NCI-H82 treated with DMSO at 0.1 percent for 48 hours (cell line): Measurements from ENCODE around the gene FAM3D.
A peak's percentile ranks its signal among the peaks of the same experiment; 100 is the strongest.

Experiments used
- DNase-seq: peaks from one replicate; lab custom pipeline; 2025; ENCODE audit not compliant: unreplicated experiment; lab: John Stamatoyannopoulos, UW

FAM3D gene

DNA sequence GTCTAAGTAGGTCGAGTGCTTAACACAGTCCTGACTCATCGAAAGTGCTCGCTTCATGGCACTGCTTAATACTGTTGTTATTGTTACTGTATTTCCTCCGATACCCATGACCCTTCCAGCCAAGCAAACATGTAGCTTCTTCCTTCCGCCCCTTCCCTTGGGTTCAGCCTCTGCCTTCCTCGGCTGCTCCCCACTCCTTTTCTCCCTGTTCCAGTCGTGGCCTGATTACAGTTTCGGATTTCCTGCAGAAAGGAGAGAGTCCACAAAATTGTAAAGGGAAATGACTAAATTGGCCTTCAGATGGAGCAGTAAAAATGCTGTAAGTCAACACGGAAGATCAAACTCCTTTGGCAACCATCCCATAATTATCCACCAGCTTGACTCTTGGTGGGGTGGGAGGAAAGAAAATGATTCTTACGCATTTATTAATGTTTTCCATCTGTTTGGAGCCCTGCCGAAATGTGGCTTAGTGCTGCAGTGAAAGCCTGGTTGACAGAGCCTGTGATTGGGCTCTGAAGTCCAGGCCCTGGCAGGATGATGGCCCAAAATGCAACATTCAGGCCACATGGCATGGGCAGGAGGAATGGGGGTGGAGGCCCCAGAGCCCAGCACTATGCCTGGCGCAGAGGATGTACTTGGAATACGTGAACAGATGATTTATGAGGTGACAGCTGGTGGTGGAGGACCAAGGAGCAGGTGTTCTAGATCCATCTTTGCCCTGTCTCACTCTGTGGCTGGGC is 37.6 kb downstream of the FAM3D start:
- DNase-seq: no peak

DNA sequence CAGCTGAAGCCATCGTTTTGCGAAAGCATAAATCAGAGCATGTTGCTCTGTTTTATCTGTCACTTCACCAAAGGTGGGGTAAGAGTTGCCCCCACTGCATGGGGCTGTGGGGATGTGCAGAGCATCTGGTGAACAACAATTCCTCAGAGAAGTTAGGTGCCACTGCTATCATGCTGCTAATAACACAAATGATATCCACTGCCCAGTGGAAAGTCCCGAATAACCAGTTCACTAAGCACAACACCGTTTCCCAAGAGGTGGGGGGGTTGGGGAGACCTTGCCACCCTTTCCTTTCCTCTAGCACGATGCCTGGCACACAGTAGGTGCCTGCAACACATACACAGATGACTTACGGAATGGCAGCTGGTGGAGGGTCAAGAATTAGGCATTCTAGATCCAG is 38.6 kb downstream of the FAM3D start:
- DNase-seq: no peak

DNA sequence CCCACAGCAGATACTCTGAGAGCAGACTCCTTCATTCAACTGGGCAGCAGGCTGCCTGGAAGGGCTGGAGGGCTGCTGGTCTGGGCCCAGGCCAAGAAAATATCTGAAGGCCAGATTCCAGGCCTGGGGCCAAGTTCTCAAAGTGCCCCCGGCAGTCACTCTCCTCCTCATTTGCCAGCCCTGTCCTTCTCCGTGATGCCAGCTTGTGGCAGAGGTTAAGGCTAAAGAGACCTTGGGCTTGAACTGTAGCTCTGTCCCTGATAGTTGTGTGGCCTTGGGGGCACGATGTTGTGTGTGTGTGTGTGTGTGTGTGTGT is 39.0 kb downstream of the FAM3D start:
- no peak for DNase-seq

DNA sequence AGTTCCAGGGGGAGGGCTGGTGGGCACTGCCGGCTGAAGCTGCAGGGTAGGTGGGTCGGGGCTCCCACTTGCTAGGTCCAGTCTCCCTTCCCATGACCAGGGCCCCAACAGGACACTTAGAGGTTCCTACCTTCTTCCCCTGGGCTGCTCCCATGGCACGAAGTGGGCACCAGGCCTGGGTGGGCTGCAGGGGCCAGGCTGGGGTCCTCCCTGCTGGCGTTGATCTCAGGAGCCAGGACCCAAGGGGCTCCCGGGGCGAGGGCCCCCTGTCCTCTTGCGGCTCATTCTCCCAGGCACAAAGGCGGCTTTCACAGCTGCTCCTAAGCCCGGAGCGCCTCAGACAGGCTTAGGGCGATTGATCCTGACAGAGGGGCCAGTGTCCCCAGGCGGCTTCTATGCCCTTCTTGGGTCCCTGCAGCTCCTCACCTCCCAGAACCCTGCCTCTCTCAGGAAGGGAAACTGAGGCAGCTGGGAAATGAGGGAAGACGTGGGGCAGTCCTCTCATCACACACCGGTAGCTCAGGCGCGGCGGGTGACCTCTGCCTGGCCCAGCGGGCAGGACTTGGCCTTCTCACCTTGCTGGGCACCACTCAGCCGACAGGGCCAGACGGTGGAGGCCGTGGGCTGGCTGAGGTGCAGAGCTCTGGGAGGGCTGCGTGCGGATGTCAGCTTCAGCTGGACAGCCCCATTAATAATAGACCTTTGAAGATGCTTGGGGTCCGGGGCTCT is 39.6 kb downstream of the FAM3D start:
- peak; percentile 4 for DNase-seq

- no peak for DNase-seq
Observed at GRCh38 chr3:58625196-58625824, 41.3 kb downstream of the FAM3D start.

GRCh38 chr3:58624550-58624949 is 42.0 kb downstream of the FAM3D start:
- DNase-seq: no peak

DNA sequence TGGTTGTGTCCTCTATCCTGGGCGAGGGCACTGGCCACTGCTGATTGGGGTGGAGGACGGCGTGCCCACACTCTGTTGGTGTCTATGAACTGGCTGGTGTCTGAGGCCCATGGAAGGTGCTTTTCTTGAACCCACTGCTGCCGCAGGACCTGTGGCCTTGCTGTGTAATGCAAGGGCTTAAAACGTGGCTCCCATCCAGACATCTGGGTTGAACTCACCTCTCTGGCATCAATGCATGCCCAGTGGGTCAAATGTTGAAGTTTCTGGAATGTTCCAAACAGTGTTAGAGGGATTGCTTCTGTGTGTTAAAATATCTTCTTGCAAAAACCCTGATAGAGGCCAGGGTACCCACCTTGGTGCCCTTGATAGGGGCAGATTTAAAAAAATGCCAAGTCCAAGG is 42.6 kb downstream of the FAM3D start:
- DNase-seq: no peak

DNA sequence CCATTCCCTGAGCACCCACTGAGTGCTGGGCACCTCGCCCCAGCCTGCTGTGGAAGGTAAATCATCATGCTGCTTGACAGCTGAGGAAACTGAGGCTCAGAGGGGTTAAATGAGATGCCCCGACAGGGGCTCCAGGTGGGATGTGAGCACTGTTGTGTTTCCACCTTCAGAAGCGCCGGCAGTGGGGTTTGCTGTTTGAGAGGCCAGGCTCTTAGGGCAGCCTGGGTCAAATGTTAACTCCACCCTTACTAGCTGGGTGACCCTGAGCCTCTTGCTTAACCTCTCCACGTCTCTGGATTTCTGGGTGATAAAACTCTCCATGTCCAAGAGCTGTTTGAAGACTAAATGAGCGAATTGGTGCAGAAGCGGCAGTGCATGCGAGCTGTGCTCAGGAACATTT is 43.1 kb downstream of the FAM3D start:
- no peak for DNase-seq

- DNase-seq: no peak
Observed at GRCh38 chr3:58622892-58623291, 43.7 kb downstream of the FAM3D start.

DNA sequence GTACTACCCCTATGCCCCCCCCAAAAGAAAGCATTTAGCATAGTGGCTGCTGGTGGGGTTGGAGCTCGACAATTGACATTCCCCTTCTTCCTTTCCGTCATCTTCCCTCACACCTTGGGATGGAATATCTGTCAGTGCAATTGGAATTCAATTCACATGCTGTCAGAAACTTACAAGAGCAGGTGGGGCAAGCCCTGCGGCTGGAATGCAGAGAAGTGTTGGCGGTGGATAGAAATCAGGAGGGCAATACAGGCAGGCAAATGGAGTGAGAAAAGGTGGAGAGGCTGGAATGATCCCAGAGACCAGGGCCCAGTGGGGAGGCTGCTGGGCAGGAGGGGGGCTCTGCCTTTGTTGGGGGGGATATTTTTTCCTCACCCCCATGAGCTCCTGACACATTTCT is 44.1 kb downstream of the FAM3D start:
- DNase-seq: no peak

- no peak for DNase-seq
Observed at GRCh38 chr3:58621086-58621830, 45.3 kb downstream of the FAM3D start.

DNA sequence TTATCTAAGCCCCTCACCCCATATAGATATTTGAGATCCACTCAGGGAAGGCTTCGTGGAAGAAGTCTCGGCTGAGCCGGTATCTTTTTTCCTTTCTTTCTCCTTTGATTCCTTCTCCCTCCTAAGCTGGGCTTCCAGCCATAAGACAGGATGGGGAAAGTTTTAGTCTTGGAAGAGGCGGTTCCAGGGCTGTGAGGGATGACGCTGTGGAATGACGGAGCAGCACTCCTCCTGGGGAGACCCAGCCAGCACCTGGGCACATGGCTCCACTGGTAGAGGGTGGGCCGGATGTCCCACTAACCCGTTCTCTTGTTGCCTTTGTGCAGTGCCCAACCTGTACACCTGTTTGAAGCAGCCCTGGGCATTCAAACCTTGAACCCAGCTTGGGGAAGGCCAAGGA is 46.2 kb downstream of the FAM3D start:
- DNase-seq: no peak

DNA sequence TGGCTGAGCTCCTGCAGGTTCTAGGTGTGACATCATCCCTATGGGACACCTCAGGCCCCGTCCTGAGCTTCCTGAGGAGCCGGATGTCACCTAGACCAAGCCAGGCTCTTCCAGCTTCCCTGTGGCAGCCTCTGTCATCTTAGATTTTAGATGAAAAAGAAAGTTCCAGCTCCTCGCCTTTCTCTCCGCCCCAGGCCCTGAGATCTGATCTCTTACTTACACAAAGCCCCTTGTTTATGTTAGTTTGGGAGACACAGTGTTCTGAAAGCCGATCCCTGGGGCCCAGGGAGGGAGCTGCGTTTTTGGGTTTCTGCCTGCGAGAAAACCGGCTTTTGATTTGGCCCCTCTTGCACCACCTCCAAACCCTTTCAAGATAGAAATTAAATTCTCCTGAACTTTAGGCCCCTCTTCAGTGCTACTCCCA is 49.2 kb downstream of the FAM3D start:
- no peak for DNase-seq

DNA sequence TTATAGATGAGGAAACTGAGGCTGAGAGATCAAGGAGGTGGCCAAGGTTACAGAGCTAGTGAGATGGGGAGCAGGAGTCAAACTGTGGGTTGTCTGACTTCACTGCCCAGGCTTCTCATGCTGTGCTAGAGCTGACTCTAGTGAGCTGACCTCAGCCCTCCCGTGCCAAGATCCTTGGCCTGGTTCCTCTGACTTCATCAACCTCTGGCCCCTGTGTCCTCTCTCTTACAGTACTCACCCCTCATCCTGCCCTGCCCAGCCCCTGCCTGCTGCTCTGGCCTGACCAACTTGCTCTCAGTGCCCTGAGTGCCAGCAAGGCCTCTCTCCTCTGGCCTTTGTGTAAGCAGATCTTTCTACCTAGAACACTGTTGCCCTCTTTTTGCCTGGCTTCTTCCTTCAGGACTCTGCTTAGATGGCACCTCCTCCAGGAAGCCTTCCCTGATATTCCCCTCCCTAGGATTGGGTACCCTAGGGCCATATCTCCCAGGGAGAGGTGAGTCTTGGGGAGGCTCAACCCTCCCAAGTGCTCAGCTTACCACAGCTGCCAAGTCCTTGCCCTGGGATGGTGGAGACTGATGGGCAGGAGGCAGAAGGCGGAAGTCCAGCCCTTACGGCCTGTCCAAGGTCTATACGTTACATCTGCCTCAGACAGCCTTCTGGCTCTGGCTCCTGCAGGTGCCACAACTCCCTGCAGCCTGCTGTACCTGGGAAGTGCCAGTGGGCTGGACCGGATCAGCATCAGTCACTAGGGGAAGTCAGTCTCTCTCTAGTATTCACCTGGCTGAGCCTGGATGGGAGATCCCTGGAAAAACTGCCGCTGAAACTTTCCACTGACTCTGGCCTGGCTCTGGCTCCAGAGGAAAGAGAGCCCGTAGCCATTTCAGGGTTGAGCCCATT is 53.1 kb downstream of the FAM3D start:
- no peak for DNase-seq

- DNase-seq: no peak
Observed at GRCh38 chr3:58612830-58613229, 53.7 kb downstream of the FAM3D start.

- no peak for DNase-seq
Observed at GRCh38 chr3:58609990-58610389, 56.6 kb downstream of the FAM3D start.

DNA sequence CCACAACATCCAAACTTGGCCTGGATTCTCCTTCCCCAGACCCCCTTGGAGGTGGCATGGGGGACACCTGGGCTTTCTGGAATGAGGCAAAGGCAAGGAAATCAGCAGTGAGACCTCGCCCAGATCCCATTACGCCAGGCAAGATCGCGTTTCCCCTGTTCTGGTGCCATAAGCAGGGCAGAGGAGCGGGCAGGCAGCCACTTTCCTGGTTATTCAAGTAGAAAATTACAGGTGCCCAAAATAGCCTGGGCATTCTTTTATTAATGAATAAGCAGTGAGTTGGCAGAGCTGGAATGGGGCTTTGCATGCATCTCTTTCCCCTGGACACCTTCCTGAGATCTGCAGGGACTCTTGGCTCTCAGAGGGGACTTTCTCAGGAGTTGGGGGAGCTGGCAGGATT is 57.9 kb downstream of the FAM3D start:
- DNase-seq: no peak

DNA sequence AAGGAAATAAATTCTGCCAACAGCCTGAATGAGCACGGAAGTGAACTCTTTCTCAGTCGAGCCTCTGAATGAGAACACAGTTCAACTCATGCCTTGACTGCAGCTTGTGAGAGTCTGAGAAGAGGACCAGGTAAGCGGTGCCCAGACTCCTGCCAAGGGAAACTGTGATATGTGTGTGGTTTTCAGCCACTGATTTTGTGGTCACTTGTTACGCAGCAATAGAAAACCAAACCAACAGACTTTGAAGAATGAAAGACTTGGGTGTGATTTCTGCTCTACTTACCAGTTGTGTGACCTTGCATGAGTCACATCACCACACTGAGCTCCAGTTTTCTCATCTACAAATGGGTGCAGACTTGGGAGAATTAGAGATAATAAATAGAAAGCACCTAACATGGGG is 58.8 kb downstream of the FAM3D start:
- DNase-seq: no peak

DNA sequence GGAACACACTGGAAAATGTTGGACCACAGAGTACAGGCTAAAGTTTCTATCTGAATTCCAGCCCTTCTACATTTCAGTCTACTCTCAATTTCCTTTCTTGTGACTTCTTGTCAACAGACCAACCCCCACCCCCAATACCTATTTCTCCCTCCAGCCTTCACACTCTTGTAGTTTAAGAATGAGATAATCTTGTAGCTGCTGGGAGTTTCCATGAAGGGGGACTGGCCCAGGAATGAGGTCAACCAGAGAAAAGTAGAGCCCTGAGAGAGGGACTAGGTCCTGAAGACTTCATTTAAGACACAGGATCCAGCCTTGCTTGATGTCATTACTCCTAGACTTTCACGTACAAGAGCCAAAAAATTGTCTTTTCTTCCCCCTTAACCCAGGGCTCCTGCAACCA is 59.9 kb downstream of the FAM3D start:
- no peak for DNase-seq

GRCh38 chr3:58604031-58604430 is 62.5 kb downstream of the FAM3D start:
- no peak for DNase-seq

GRCh38 chr3:58603606-58604005 is 63.0 kb downstream of the FAM3D start:
- DNase-seq: no peak
